Neural cell (in vitro differentiated cells): ENCODE data around the gene SLAIN1. TPM values are rescaled to one million over a fixed set of nuclear protein-coding genes. Genes with fewer than 3 reads are reported as not detected.
A peak's percentile ranks its signal among the peaks of the same experiment; 100 is the strongest.

Experiments
- H2AFZ ChIP-seq: fragments of 200-600, 300-800 bp; sonication (generic), shearing (Covaris generic); 2 replicates; pipeline ENCODE4 v1.6.0; 2014; ENCODE audit warnings: low read depth, mild to moderate bottlenecking, antibody characterized with exemption, low read length, moderate library complexity
- H3F3A ChIP-seq: fragments of 200-600 bp; shearing (Covaris generic); 2 replicates; pipeline ENCODE4 v1.6.1; 2016; ENCODE audit warnings: mild to moderate bottlenecking, moderate library complexity, mixed read lengths, antibody characterized with exemption, low read length; ENCODE audit not compliant: insufficient read depth, poor library complexity, severe bottlenecking
- H3K27ac ChIP-seq: fragments of 200-600, 300-800 bp; sonication (generic), shearing (Covaris generic); 2 replicates; pipeline ENCODE4 v1.5.1; 2014; ENCODE audit warnings: mild to moderate bottlenecking, low read length, moderate library complexity
- H3K27me3 ChIP-seq: fragments of 300-800, 200-600 bp; sonication (generic), shearing (Covaris generic); 2 replicates; pipeline ENCODE4 v1.6.0; 2014; ENCODE audit warnings: mild to moderate bottlenecking, low read depth, low read length, moderate library complexity; ENCODE audit not compliant: insufficient read depth
- H3K36me3 ChIP-seq: fragments of 300-800, 200-600 bp; sonication (generic), shearing (Covaris generic); 2 replicates; pipeline ENCODE4 v1.5.1; 2014; ENCODE audit warnings: mild to moderate bottlenecking, antibody characterized with exemption, low read length, moderate library complexity; ENCODE audit not compliant: insufficient read depth
- H3K4me2 ChIP-seq: fragments of 300-800, 200-600 bp; sonication (generic), shearing (Covaris generic); 2 replicates; pipeline ENCODE4 v1.6.0; 2014; ENCODE audit warnings: mild to moderate bottlenecking, low read length
- H3K4me3 ChIP-seq: fragments of 300-800, 200-600 bp; sonication (generic), shearing (Covaris generic); 2 replicates; pipeline ENCODE4 v1.5.1; 2014; ENCODE audit warnings: mild to moderate bottlenecking, low read length, moderate library complexity
- H3K79me2 ChIP-seq: fragments of 200-600 bp; shearing (Covaris generic); replicated peaks from 2 replicates; pipeline ENCODE4 v1.6.0; 2014; ENCODE audit warnings: mild to moderate bottlenecking, low read length, moderate library complexity; ENCODE audit not compliant: insufficient read depth
- H3K9ac ChIP-seq: fragments of 300-800, 200-600 bp; sonication (generic), shearing (Covaris generic); 2 replicates; pipeline ENCODE4 v1.6.1; 2016; ENCODE audit warnings: mild to moderate bottlenecking, low read length, mixed read lengths
- H3K9me2 ChIP-seq: fragments of 200-600 bp; shearing (Covaris generic); 2 replicates; pipeline ENCODE4 v1.6.1; 2016; ENCODE audit warnings: mild to moderate bottlenecking, low read length, mixed read lengths; ENCODE audit not compliant: insufficient read depth
- H3K9me3 ChIP-seq: fragments of 200-600, 300-800 bp; sonication (generic), shearing (Covaris generic); 2 replicates; pipeline ENCODE4 v1.6.1; 2016; ENCODE audit warnings: mild to moderate bottlenecking, mixed run types, low read length, moderate library complexity, mixed read lengths
- H4K20me1 ChIP-seq: fragments of 200-600 bp; shearing (Covaris generic); 2 replicates; pipeline ENCODE4 v1.6.1; 2016; ENCODE audit warnings: mild to moderate bottlenecking, mixed run types; ENCODE audit not compliant: insufficient read depth
- EP300 ChIP-seq: fragments of 450-650 bp; conservative IDR thresholded peaks from 2 replicates; pipeline ENCODE4 v1.6.1; 2014; ENCODE audit warnings: antibody characterized with exemption, mild to moderate bottlenecking, moderate library complexity; ENCODE audit not compliant: poor library complexity, severe bottlenecking
- EZH2 ChIP-seq: fragments of 200-600, 300-800 bp; shearing (Covaris generic), sonication (generic); IDR thresholded peaks from 2 replicates; pipeline ENCODE4 v1.6.1; 2014; ENCODE audit warnings: antibody characterized with exemption, low read length, borderline replicate concordance, mild to moderate bottlenecking; ENCODE audit not compliant: insufficient read depth, poor library complexity, severe bottlenecking
- MXI1 ChIP-seq: fragments of 450-650 bp; conservative IDR thresholded peaks from 2 replicates; pipeline ENCODE4 v1.6.1; 2014; ENCODE audit warnings: antibody characterized with exemption, mild to moderate bottlenecking; ENCODE audit not compliant: poor library complexity, severe bottlenecking
- POLR2AphosphoS5 ChIP-seq: IDR thresholded peaks from 2 replicates; pipeline ENCODE4 v1.6.1; 2012
- RAD21 ChIP-seq: fragments of 450-650 bp; conservative IDR thresholded peaks from 2 replicates; pipeline ENCODE4 v1.6.1; 2014; ENCODE audit warnings: antibody characterized with exemption, mild to moderate bottlenecking, moderate library complexity
- SMC3 ChIP-seq: fragments of 450-650 bp; conservative IDR thresholded peaks from 2 replicates; pipeline ENCODE4 v1.6.1; 2014; ENCODE audit warnings: antibody characterized with exemption, mild to moderate bottlenecking, moderate library complexity; ENCODE audit not compliant: poor library complexity
- TAF1 ChIP-seq: IDR thresholded peaks from 2 replicates; pipeline ENCODE4 v1.6.1; 2012; ENCODE audit warnings: low read depth
- polyA plus RNA-seq: library from polyadenylated mRNA; depleted of rRNA; stranded (reverse); fragments of >200 nt; gene quantifications from 2 replicates; pipeline ENCODE4 v1.2.3, GENCODE V29; 2014
- TF ChIP-seq, protein P1 (sequence below): IDR thresholded peaks from 2 replicates; pipeline ENCODE4 v1.6.1; 2012; ENCODE audit warnings: borderline replicate concordance
- TF ChIP-seq, protein P2 (sequence below): fragments of 450-650 bp; IDR thresholded peaks from 2 replicates; pipeline ENCODE4 v1.5.1; 2014; ENCODE audit warnings: antibody characterized with exemption, mild to moderate bottlenecking, moderate library complexity; ENCODE audit not compliant: poor library complexity, severe bottlenecking

Gene SLAIN1
- polyA plus RNA-seq, 1 donor from 2014 or later, result 155 TPM

DNA sequence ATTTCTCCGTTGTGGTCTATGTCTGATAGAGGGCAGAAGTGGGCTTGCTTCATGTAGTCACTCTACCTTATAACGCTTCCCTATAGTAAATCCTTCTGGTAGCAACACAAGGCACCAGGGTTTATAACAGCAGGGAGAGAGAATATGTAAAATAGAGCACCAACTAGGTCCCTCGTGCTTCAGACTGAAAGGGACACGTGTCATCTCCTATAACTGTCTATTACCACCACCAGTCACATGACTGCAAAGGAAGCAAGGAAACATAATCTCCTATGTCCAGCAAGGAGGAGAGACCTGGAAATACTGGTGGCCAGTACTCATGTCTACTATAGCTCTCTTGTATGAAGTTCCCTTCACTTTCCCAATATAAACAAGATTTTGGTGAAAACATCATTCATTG, 79.2 kb downstream of the SLAIN1 start:
- no peaks in the 10 kb centered on the region for H4K20me1 ChIP-seq
- no peaks in the 10 kb centered on the region for H3K27me3 ChIP-seq
- H3K79me2 ChIP-seq, result no peaks in the 10 kb centered on the region
- no peak overlapping the region for H3K4me2 ChIP-seq
- H3K4me3 ChIP-seq, result no peak overlapping the region
- no peaks in the 10 kb centered on the region for H3F3A ChIP-seq
- H3K9me3 ChIP-seq, result no peaks in the 10 kb centered on the region
- no peak overlapping the region for H3K27ac ChIP-seq
- H3K9me2 ChIP-seq, result no peaks in the 10 kb centered on the region
- H3K36me3 ChIP-seq, result no peaks in the 10 kb centered on the region
- no peak overlapping the region for H3K9ac ChIP-seq
- TF ChIP-seq SMC3 (no peak), RAD21 (no peak), POLR2AphosphoS5 (no peak)
- TF ChIP-seq, protein P1, sequence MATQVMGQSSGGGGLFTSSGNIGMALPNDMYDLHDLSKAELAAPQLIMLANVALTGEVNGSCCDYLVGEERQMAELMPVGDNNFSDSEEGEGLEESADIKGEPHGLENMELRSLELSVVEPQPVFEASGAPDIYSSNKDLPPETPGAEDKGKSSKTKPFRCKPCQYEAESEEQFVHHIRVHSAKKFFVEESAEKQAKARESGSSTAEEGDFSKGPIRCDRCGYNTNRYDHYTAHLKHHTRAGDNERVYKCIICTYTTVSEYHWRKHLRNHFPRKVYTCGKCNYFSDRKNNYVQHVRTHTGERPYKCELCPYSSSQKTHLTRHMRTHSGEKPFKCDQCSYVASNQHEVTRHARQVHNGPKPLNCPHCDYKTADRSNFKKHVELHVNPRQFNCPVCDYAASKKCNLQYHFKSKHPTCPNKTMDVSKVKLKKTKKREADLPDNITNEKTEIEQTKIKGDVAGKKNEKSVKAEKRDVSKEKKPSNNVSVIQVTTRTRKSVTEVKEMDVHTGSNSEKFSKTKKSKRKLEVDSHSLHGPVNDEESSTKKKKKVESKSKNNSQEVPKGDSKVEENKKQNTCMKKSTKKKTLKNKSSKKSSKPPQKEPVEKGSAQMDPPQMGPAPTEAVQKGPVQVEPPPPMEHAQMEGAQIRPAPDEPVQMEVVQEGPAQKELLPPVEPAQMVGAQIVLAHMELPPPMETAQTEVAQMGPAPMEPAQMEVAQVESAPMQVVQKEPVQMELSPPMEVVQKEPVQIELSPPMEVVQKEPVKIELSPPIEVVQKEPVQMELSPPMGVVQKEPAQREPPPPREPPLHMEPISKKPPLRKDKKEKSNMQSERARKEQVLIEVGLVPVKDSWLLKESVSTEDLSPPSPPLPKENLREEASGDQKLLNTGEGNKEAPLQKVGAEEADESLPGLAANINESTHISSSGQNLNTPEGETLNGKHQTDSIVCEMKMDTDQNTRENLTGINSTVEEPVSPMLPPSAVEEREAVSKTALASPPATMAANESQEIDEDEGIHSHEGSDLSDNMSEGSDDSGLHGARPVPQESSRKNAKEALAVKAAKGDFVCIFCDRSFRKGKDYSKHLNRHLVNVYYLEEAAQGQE, result no peak
- no peak overlapping the region for H2AFZ ChIP-seq

DNA sequence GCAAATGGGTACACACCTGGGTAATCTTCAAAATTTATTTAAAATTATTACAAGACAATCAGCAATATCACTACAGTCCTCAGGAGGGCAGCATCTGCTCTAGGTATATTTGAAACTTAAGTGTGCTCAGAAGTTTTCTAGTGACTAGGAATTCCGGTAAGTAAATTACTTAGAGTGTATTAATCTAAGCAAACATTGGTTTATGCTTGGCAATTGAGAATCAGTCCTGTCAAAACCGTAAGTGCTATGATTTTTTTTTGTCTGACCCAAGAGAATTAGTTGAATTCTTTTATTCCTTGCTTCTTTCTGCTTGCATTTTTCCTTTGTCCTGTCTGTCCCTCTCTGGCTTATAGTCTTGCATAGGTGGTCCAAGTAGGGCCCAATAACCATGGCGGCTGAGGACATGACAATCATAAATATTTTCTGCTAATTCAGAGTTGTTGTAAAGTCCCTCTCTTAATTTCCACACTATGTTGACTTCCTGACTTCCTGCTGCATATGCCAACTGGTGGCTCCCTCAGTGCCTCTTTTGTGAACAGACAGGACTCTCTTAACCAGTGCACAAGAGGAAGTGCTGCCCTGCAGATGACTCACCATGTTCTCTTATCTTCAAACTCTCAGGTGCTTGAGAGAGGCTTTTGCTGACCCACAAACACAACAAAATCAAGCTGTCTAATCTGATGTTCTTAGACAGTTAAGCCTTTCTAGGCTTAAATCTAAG, 82.2 kb downstream of the SLAIN1 start:
- no peak overlapping the region for H2AFZ ChIP-seq
- H3K4me3 ChIP-seq, result no peak overlapping the region
- no peaks in the 10 kb centered on the region for H3K9me2 ChIP-seq
- H3K36me3 ChIP-seq, result no peaks in the 10 kb centered on the region
- H3K27me3 ChIP-seq, result no peaks in the 10 kb centered on the region
- H3K9ac ChIP-seq, result no peak overlapping the region
- TF ChIP-seq EP300, result no peak
- peak; percentile 87 for TF ChIP-seq RAD21
- no peak for TF ChIP-seq TAF1
- no peak for TF ChIP-seq MXI1
- TF ChIP-seq, protein P1, result no peak
- TF ChIP-seq, protein P2, sequence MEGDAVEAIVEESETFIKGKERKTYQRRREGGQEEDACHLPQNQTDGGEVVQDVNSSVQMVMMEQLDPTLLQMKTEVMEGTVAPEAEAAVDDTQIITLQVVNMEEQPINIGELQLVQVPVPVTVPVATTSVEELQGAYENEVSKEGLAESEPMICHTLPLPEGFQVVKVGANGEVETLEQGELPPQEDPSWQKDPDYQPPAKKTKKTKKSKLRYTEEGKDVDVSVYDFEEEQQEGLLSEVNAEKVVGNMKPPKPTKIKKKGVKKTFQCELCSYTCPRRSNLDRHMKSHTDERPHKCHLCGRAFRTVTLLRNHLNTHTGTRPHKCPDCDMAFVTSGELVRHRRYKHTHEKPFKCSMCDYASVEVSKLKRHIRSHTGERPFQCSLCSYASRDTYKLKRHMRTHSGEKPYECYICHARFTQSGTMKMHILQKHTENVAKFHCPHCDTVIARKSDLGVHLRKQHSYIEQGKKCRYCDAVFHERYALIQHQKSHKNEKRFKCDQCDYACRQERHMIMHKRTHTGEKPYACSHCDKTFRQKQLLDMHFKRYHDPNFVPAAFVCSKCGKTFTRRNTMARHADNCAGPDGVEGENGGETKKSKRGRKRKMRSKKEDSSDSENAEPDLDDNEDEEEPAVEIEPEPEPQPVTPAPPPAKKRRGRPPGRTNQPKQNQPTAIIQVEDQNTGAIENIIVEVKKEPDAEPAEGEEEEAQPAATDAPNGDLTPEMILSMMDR, result peak; percentile 78
- TF ChIP-seq POLR2AphosphoS5, result no peak
- TF ChIP-seq EZH2, result no peak
- TF ChIP-seq SMC3, result peak; percentile 78
- H3K9me3 ChIP-seq, result no peaks in the 10 kb centered on the region
- no peak overlapping the region for H3K27ac ChIP-seq
- H4K20me1 ChIP-seq, result no peaks in the 10 kb centered on the region
- no peaks in the 10 kb centered on the region for H3F3A ChIP-seq
- no peak overlapping the region for H3K4me2 ChIP-seq
- no peaks in the 10 kb centered on the region for H3K79me2 ChIP-seq
